GM18526 (cell line): Measurements from ENCODE around the gene JAK2.

Experiments
- POLR2A ChIP-seq: IDR thresholded peaks from 3 replicates; pipeline ENCODE4 v1.6.1; 2011; ENCODE audit not compliant: insufficient read length; ENCODE audit errors: extremely low read depth

The JAK2 gene

GRCh38 chr9:5002811-5003210 is 17.7 kb downstream of the JAK2 start:
- no peak for TF ChIP-seq POLR2A

- no peak for TF ChIP-seq POLR2A
Observed at GRCh38 chr9:5004481-5004880, 19.4 kb downstream of the JAK2 start.

GRCh38 chr9:5008202-5008601 is 23.1 kb downstream of the JAK2 start:
- no peak for TF ChIP-seq POLR2A

GRCh38 chr9:5013374-5013773 is 28.3 kb downstream of the JAK2 start:
- no peak for TF ChIP-seq POLR2A

GRCh38 chr9:5015934-5016333 is 30.9 kb downstream of the JAK2 start:
- no peak for TF ChIP-seq POLR2A

- no peak for TF ChIP-seq POLR2A
Observed at GRCh38 chr9:5025416-5025815, 40.3 kb downstream of the JAK2 start.

GRCh38 chr9:5040730-5041389 is 55.8 kb downstream of the JAK2 start:
- TF ChIP-seq POLR2A, result no peak

- TF ChIP-seq POLR2A, result no peak
Observed at GRCh38 chr9:5041390-5042115, 56.5 kb downstream of the JAK2 start.

- TF ChIP-seq POLR2A, result no peak
Observed at GRCh38 chr9:5042661-5043178, 57.6 kb downstream of the JAK2 start.

GRCh38 chr9:5043381-5043780 is 58.3 kb downstream of the JAK2 start:
- no peak for TF ChIP-seq POLR2A

GRCh38 chr9:5044160-5044559 is 59.1 kb downstream of the JAK2 start:
- no peak for TF ChIP-seq POLR2A

GRCh38 chr9:5052838-5053237 is 67.8 kb downstream of the JAK2 start:
- no peak for TF ChIP-seq POLR2A

GRCh38 chr9:5062631-5063030 is 77.6 kb downstream of the JAK2 start:
- no peak for TF ChIP-seq POLR2A

- TF ChIP-seq POLR2A, result no peak
Observed at GRCh38 chr9:5072871-5073270, 87.8 kb downstream of the JAK2 start.

GRCh38 chr9:5073701-5074100 is 88.6 kb downstream of the JAK2 start:
- no peak for TF ChIP-seq POLR2A

- TF ChIP-seq POLR2A, result no peak
Observed at GRCh38 chr9:5085993-5086392, 100.9 kb downstream of the JAK2 start.
